K562 (cell line): ENCODE results near the gene IRF6. TPM values are rescaled to one million over a fixed set of nuclear protein-coding genes. Genes with fewer than 3 reads are reported as not detected.

Experiments used
- DIDO1 ChIP-seq: fragments of 450-650 bp; IDR thresholded peaks from 2 replicates; pipeline ENCODE4 v1.6.1; 2016; ENCODE audit warnings: low read depth, missing biosample characterization, missing genetic modification characterization
- NFATC3 ChIP-seq: fragments of 450-650 bp; IDR thresholded peaks from 2 replicates; pipeline ENCODE4 v1.6.1; 2017; ENCODE audit warnings: mild to moderate bottlenecking
- RBM22 ChIP-seq: fragments of 200-400 bp; formaldehyde crosslinking; IDR thresholded peaks from 2 replicates; pipeline ENCODE4 v1.6.1; 2018; ENCODE audit warnings: low read length, low read depth; ENCODE audit not compliant: poor library complexity, severe bottlenecking
- SREBF2 ChIP-seq: sonication (generic); formaldehyde crosslinking; IDR thresholded peaks from 2 replicates; pipeline ENCODE4 v1.4.0; 2020; ENCODE audit warnings: mild to moderate bottlenecking, missing genetic modification reagents
- ZNF184 ChIP-seq: sonication (generic); formaldehyde crosslinking; IDR thresholded peaks from 2 replicates; pipeline ENCODE4 v1.5.0; 2020; ENCODE audit warnings: missing genetic modification reagents
- ZNF644 ChIP-seq: fragments of 200-800 bp; sonication (Bioruptor generic); IDR thresholded peaks from 2 replicates; pipeline ENCODE4 v1.6.1; 2016; ENCODE audit warnings: low read depth, missing genetic modification characterization, missing compliant biosample characterization
- ZNF766 ChIP-seq: fragments of 200-800 bp; sonication (Bioruptor generic); conservative IDR thresholded peaks from 2 replicates; pipeline ENCODE4 v1.6.1; 2016; ENCODE audit warnings: missing genetic modification characterization, missing compliant biosample characterization
- ZNF79 ChIP-seq: fragments of 250-450 bp; sonication (Bioruptor Pico); IDR thresholded peaks from 2 replicates; pipeline ENCODE4 v1.4.0; 2020; ENCODE audit warnings: low read depth, mild to moderate bottlenecking, moderate library complexity
- polyA plus RNA-seq, 8 experiments: library from polyadenylated mRNA; depleted of rRNA in 4 of 8; stranded (reverse) in 5 of 8; unstranded in 3 of 8; fragments of >200 nt; fragmentation: Nextera tagmentation in 2 of 8; fragmentation: Illumina TruSeq in 1 of 8; extraction: Ambion mirVana in 2 of 8; extraction: Trizol in 1 of 8; gene quantifications; 2 replicates each; pipeline versions ENCODE4 v1.2.1 to v1.2.3, GENCODE V29; 2011 to 2014; ENCODE audit warnings: inconsistent platforms in 1 of 8, missing spikeins in 1 of 8
- total RNA-seq, 7 experiments: library from RNA; depleted of rRNA in 6 of 7; stranded (reverse); fragments of >200 nt in 6 of 7; fragmentation: Illumina TruSeq in 2 of 7; extraction: Trizol in 2 of 7; gene quantifications; 2 replicates each; pipeline versions ENCODE4 v1.2.1 to v1.2.3, GENCODE V29; 2011 to 2021; ENCODE audit warnings: low replicate concordance in 1 of 7
- TF ChIP-seq, protein P1 (sequence below): fragments of 450-650 bp; IDR thresholded peaks from 2 replicates; pipeline ENCODE4 v1.6.1; 2016; ENCODE audit warnings: mild to moderate bottlenecking, moderate library complexity
- TF ChIP-seq, protein P2 (sequence below): fragments of 450-650 bp; IDR thresholded peaks from 2 replicates; pipeline ENCODE4 v1.6.1; 2018; ENCODE audit warnings: mild to moderate bottlenecking, low read depth; ENCODE audit not compliant: partially characterized antibody
- TF ChIP-seq, protein P3 (sequence below): IDR thresholded peaks from 2 replicates; pipeline ENCODE4 v1.6.1; 2012; ENCODE audit warnings: low read depth, low read length, improper control_type of control experiment, borderline replicate concordance

Gene IRF6
- total and polyA plus RNA-seq, 9 of the 15 experiments (the other 6 are each of a cell fraction or from before 2014, with no cell fraction given), result 0.03 to 0.65 (median 0.17) TPM

DNA sequence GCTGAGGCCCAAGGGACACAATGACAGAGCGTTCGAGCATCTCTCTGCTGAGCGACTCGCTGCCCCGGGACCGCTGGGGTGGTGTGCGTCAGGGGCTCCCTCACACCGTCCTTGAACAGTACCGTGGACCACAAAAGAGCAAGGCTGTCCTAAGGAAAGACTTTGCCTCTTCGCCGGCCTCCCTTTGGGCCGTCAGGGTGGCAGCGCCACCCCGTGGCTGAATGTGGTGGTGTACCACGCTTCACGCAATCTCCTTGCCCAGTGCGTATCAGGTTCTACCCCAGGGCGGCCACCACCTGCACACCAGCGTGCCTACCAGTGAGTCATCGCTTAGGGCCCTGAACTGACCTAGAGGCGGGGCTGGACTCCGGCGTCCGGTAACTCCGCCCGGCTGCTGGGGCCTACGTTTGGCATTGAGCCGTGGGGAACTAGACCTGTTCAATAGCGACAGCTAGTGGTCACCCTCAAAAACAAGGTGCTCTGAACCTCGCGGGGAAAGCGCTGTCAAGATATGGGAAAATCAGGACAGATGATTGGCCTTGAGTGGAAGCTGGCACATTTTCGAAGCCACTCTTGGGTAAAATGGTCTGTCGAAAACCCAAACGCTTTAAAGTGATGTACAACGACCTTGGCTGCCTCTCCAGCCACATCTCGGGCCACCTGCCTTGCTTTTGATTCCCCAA, 58.2 kb downstream of the IRF6 start (continued):
- TF ChIP-seq, protein P1, sequence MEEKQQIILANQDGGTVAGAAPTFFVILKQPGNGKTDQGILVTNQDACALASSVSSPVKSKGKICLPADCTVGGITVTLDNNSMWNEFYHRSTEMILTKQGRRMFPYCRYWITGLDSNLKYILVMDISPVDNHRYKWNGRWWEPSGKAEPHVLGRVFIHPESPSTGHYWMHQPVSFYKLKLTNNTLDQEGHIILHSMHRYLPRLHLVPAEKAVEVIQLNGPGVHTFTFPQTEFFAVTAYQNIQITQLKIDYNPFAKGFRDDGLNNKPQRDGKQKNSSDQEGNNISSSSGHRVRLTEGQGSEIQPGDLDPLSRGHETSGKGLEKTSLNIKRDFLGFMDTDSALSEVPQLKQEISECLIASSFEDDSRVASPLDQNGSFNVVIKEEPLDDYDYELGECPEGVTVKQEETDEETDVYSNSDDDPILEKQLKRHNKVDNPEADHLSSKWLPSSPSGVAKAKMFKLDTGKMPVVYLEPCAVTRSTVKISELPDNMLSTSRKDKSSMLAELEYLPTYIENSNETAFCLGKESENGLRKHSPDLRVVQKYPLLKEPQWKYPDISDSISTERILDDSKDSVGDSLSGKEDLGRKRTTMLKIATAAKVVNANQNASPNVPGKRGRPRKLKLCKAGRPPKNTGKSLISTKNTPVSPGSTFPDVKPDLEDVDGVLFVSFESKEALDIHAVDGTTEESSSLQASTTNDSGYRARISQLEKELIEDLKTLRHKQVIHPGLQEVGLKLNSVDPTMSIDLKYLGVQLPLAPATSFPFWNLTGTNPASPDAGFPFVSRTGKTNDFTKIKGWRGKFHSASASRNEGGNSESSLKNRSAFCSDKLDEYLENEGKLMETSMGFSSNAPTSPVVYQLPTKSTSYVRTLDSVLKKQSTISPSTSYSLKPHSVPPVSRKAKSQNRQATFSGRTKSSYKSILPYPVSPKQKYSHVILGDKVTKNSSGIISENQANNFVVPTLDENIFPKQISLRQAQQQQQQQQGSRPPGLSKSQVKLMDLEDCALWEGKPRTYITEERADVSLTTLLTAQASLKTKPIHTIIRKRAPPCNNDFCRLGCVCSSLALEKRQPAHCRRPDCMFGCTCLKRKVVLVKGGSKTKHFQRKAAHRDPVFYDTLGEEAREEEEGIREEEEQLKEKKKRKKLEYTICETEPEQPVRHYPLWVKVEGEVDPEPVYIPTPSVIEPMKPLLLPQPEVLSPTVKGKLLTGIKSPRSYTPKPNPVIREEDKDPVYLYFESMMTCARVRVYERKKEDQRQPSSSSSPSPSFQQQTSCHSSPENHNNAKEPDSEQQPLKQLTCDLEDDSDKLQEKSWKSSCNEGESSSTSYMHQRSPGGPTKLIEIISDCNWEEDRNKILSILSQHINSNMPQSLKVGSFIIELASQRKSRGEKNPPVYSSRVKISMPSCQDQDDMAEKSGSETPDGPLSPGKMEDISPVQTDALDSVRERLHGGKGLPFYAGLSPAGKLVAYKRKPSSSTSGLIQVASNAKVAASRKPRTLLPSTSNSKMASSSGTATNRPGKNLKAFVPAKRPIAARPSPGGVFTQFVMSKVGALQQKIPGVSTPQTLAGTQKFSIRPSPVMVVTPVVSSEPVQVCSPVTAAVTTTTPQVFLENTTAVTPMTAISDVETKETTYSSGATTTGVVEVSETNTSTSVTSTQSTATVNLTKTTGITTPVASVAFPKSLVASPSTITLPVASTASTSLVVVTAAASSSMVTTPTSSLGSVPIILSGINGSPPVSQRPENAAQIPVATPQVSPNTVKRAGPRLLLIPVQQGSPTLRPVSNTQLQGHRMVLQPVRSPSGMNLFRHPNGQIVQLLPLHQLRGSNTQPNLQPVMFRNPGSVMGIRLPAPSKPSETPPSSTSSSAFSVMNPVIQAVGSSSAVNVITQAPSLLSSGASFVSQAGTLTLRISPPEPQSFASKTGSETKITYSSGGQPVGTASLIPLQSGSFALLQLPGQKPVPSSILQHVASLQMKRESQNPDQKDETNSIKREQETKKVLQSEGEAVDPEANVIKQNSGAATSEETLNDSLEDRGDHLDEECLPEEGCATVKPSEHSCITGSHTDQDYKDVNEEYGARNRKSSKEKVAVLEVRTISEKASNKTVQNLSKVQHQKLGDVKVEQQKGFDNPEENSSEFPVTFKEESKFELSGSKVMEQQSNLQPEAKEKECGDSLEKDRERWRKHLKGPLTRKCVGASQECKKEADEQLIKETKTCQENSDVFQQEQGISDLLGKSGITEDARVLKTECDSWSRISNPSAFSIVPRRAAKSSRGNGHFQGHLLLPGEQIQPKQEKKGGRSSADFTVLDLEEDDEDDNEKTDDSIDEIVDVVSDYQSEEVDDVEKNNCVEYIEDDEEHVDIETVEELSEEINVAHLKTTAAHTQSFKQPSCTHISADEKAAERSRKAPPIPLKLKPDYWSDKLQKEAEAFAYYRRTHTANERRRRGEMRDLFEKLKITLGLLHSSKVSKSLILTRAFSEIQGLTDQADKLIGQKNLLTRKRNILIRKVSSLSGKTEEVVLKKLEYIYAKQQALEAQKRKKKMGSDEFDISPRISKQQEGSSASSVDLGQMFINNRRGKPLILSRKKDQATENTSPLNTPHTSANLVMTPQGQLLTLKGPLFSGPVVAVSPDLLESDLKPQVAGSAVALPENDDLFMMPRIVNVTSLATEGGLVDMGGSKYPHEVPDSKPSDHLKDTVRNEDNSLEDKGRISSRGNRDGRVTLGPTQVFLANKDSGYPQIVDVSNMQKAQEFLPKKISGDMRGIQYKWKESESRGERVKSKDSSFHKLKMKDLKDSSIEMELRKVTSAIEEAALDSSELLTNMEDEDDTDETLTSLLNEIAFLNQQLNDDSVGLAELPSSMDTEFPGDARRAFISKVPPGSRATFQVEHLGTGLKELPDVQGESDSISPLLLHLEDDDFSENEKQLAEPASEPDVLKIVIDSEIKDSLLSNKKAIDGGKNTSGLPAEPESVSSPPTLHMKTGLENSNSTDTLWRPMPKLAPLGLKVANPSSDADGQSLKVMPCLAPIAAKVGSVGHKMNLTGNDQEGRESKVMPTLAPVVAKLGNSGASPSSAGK, result no peak; the same call in 1 of the 2 replicates
- TF ChIP-seq NFATC3, result no peak
- TF ChIP-seq SREBF2 (CRISPR knock-in tag), result no peak
- no peak for TF ChIP-seq ZNF644 (tag)
- TF ChIP-seq DIDO1 (tag), result no peak
- TF ChIP-seq, protein P2, sequence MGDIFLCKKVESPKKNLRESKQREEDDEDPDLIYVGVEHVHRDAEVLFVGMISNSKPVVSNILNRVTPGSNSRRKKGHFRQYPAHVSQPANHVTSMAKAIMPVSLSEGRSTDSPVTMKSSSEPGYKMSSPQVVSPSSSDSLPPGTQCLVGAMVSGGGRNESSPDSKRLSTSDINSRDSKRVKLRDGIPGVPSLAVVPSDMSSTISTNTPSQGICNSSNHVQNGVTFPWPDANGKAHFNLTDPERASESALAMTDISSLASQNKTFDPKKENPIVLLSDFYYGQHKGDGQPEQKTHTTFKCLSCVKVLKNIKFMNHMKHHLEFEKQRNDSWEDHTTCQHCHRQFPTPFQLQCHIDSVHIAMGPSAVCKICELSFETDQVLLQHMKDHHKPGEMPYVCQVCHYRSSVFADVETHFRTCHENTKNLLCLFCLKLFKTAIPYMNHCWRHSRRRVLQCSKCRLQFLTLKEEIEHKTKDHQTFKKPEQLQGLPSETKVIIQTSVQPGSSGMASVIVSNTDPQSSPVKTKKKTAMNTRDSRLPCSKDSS, result no peak
- TF ChIP-seq, protein P3, sequence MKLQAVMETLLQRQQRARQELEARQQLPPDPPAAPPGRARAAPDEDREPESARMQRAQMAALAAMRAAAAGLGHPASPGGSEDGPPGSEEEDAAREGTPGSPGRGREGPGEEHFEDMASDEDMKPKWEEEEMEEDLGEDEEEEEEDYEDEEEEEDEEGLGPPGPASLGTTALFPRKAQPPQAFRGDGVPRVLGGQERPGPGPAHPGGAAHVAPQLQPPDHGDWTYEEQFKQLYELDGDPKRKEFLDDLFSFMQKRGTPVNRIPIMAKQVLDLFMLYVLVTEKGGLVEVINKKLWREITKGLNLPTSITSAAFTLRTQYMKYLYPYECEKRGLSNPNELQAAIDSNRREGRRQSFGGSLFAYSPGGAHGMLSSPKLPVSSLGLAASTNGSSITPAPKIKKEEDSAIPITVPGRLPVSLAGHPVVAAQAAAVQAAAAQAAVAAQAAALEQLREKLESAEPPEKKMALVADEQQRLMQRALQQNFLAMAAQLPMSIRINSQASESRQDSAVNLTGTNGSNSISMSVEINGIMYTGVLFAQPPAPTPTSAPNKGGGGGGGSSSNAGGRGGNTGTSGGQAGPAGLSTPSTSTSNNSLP, result no peak
- TF ChIP-seq RBM22, result no peak
- no peak for TF ChIP-seq ZNF184 (CRISPR knock-in tag)
- no peak for TF ChIP-seq ZNF79 (CRISPR knock-in tag)
- TF ChIP-seq ZNF766 (CRISPR knock-in tag), result no peak
